Ishikawa (cell line): ENCODE data around the gene AKAP6.

ENCODE experiments used
- CEBPB ChIP-seq: IDR thresholded peaks from 2 replicates; pipeline ENCODE4 v1.6.1; 2012
- CREB1 ChIP-seq: IDR thresholded peaks from 2 replicates; pipeline ENCODE4 v1.6.1; 2012; ENCODE audit warnings: low read depth
- EP300 ChIP-seq: IDR thresholded peaks from 2 replicates; pipeline ENCODE4 v1.6.1; 2012; ENCODE audit warnings: borderline replicate concordance
- FOXM1 ChIP-seq: IDR thresholded peaks from 2 replicates; pipeline ENCODE4 v1.6.1; 2012; ENCODE audit warnings: low read depth, borderline replicate concordance
- RAD21 ChIP-seq: IDR thresholded peaks from 2 replicates; pipeline ENCODE4 v1.6.1; 2012; ENCODE audit warnings: low read depth
- TAF1 ChIP-seq: IDR thresholded peaks from 2 replicates; pipeline ENCODE4 v1.6.1; 2012; ENCODE audit warnings: low read depth, mild to moderate bottlenecking
- ZBTB7A ChIP-seq: IDR thresholded peaks from 2 replicates; pipeline ENCODE4 v1.6.1; 2012; ENCODE audit warnings: low read depth
- TF ChIP-seq, protein P1 (sequence below): IDR thresholded peaks from 2 replicates; pipeline ENCODE4 v1.6.1; 2012

DNA sequence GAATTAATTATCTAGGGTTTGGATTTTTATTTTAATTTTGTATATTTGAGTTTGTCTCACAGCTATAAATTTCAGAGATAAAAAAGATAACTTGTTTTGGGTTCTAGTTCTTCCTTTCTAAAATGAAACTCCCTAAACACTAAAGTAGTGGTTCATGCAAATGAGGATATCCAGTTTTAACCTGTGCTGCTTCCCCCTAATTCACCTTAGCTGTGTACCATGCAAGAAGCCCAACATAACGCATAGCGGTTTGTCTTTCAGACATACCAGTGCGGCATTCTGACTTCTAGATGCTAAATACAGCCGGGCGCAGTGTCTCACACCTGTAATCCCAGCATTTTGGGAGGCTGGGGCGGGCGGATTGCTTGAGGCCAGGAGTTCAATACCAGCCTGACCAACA lies 320.9 kb downstream of the AKAP6 start:
- no peak for TF ChIP-seq EP300
- TF ChIP-seq CEBPB = no peak
- TF ChIP-seq FOXM1 = no peak
- TF ChIP-seq, protein P1, sequence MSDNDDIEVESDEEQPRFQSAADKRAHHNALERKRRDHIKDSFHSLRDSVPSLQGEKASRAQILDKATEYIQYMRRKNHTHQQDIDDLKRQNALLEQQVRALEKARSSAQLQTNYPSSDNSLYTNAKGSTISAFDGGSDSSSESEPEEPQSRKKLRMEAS = no peak
- no peak for TF ChIP-seq RAD21
- TF ChIP-seq CREB1 = no peak
- no peak for TF ChIP-seq ZBTB7A
- no peak for TF ChIP-seq TAF1
